ENCODE measurements around the gene SBK1.
A peak's percentile ranks its signal among the peaks of the same experiment; 100 is the strongest.
"Not testable (repeated sequence)": the region's sequence is repeated elsewhere in the genome, so short reads cannot be mapped to it uniquely, and the experiment has no call there.

The SBK1 gene

GRCh38 chr16:28338230-28338629, 45.9 kb downstream of the SBK1 start:
- DNase-seq = not testable (repeated sequence)

- not testable (repeated sequence) for DNase-seq
Observed at GRCh38 chr16:28362600-28362999, 70.3 kb downstream of the SBK1 start.

- DNase-seq = not testable (repeated sequence)
Observed at GRCh38 chr16:28363408-28363807, 71.1 kb downstream of the SBK1 start, which contains the start of gene NPIPB6. Gene NPIPB6 (minus strand): TSS chr16:28363508. CDS start chr16:28362822, 686 bp downstream.

GRCh38 chr16:28364268-28365173, 72.2 kb downstream of the SBK1 start:
- peak; percentile 11 to 19 for DNase-seq

- DNase-seq = not testable (repeated sequence)
Observed at GRCh38 chr16:28367926-28368325, 75.6 kb downstream of the SBK1 start.

All from CD4-positive, alpha-beta T cell treated with Interleukin-1 beta for 1 hour (primary cell).